ENCODE measurements around the gene SLC26A11.
"Not testable (repeated sequence)": the region's sequence is repeated elsewhere in the genome, so short reads cannot be mapped to it uniquely, and the experiment has no call there.

The SLC26A11 gene

DNA sequence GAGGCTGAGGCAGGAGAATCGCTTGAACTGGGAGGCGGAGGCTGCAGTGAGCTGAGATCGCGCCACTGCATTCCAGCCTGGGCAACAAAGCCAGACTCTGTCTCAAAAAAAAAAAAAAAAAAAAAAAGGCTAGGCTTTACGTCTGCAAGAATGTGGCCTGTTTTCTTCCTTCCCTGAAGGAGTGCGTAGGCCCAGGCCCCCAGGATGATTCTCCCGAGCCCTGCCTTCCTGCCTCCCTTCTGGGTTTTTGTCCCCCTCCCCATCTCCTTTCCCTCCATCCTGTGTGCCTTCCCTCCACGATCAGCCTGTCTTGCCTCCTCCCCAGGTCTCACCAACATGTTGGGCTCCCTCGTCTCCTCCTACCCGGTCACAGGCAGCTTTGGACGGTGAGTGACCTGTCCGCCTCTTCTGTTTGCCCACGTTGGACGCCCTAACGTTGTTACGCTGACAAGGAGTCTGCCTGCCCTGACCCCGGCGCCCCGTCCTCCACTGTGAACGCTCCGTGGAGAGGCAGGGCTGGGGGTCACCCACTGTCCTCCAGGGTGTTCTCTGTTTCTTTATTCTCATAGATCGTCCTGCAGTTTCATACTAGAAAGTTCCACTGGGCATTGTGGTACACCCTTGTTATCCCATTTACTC lies 24.8 kb downstream of the SLC26A11 start:
- DNase-seq (ENCODE audit: low read depth): no peak

DNA sequence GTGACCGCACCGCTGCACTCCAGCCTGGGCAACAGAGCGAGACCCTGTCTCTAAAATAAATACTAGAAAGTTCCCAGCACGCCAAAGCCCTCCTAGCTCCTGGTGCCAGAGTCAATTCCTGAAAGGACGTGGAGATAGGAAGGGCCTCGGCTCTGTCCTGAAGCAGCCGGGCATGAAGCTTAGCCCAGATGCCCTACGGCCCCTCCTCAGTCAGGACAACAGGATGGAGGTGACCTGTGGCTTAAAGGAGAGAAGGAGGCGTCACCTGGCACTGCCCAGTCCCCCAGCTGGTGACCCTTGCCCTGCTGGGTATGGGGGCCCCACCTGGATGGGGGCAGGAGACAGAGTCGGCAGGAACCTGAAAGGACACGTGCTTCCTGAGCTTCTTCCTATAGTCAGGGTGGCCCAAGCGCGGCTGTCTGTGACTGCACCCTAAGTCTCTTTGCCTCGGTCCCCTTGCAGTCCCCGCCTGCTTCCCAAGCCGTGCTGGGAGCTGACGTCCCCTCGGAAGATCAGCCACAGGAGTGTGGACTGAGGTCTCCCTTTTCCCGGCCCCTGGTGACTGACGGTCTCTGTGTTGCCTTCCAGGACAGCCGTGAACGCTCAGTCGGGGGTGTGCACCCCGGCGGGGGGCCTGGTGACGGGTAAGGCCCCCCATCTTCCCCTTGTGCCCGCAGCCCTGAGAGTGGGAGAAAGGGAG lies 25.5 kb downstream of the SLC26A11 start:
- no peak for DNase-seq (ENCODE audit: low read depth)

DNA sequence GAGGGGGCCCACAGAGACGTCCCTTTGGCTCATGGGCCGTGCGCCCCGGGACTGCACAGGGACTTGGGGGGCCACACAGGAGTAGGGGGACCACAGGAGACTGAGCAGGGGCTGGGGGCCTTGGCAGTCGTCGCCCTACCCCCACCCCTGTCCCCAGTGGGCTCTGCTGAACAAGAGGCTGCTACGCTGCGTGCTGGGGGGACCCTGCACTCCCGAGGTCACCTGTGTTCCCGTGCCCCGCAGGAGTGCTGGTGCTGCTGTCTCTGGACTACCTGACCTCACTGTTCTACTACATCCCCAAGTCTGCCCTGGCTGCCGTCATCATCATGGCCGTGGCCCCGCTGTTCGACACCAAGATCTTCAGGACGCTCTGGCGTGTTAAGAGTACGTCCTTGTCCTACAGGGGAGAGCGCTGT lies 26.0 kb downstream of the SLC26A11 start:
- DNase-seq (ENCODE audit: low read depth): no peak

DNA sequence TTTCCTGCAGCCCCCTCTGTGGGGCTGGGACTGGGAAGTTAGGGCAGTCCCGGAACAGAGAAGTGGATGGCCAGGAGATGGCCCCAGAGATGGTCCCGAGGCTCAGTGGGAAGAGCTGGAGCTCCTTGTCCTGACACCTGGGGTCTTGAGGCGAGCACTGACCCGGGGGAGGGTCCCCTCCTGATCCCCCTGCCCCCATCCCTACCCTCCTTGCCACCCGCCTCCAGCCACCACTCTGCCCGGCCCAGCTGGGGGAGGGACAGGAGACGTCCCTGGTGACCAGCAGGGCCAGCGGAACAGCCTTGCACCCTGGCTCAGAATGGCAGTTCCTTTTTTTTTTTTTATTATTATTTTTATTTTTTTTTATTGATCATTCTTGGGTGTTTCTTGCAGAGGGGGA lies 26.5 kb downstream of the SLC26A11 start:
- no peak for DNase-seq (ENCODE audit: low read depth)

DNA sequence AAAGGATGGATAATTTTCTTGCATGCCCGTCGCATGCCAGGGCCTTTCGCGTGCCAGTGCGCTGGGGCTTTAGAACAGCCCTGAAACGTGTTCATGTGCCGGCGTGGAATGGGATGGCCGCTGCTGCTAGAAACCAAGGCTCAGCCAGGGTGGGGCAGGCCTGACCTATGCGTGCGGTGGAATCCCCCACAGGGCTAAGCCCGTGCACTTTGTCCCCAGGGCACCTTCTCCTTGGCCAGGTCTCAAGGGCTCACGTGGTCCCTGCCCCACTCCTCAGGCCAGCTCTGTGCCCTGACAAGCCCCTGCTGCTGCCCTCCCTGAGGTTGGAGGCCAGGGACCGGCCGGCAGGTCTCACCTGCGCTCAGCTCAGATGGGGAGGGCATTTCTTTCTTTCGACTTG lies 27.3 kb downstream of the SLC26A11 start:
- no peak for DNase-seq (ENCODE audit: low read depth)

DNA sequence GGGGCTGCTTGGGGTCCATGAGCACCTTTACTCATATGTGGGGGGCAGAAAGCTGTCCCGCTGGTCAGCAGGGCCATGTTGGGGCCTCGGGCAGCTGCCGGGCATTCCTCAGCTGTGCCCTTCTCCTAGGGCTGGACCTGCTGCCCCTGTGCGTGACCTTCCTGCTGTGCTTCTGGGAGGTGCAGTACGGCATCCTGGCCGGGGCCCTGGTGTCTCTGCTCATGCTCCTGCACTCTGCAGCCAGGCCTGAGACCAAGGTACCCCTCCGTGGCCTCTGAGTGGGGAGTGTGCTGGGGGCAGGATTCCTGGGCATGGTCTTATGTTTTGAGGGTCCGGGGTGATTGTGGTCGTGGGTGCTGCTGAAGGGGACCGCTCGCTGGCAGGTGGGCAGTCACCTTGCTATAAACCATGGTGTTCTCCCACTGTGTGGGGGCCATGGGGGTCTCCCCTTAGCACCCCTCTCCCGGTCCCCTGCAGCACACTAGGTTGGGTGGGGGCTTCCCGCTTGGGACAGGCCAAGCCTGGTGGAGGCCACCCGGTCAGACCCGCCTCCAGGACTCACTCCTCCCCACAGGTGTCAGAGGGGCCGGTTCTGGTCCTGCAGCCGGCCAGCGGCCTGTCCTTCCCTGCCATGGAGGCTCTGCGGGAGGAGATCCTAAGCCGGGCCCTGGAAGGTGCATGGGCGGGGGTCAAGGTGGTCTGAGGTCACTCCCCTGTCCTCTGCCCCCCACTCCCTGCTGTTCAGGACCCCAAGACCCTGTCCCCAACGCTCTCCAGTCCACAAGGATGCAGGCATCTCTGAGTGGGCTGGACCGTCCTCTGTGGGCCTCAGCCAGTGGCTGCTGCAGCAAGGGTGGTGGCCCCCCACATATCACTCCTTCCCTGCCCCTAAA lies 28.0 kb downstream of the SLC26A11 start:
- DNase-seq (ENCODE audit: low read depth): no peak

DNA sequence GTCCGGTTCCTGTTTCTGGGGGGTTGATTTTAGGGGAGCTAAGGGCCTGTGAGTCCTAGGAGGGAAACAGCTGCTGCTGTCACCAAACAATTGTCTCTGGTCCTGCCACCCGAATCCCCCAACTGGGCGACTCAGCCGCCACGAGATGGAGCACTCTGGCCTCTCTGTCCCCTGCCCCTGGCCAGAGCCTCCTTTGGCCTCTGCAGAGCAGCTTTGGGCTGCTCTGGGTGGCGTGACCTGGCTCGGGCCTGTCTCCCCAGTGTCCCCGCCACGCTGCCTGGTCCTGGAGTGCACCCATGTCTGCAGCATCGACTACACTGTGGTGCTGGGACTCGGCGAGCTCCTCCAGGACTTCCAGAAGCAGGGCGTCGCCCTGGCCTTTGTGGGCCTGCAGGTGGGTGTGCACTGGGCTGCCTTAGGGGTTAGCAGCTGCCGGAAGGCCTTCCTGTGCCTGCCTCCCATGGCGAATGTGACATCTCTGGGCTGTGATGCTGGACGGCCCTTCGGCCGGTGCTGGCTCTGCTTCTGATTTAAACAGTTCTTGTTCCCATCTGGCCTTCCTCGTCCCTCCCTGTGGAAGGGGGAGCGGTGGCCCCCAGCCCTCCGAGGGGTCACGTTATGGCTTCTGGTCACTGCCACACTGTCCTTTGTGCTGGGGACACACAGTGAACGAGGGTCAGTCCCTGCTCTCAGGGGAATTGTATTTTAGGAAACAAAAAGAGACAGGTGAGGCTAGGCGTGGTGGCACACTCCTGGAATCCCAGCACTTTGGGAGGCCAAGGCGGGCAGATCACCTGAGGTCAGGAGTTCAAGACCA lies 28.9 kb downstream of the SLC26A11 start:
- no peak for DNase-seq (ENCODE audit: low read depth)

DNA sequence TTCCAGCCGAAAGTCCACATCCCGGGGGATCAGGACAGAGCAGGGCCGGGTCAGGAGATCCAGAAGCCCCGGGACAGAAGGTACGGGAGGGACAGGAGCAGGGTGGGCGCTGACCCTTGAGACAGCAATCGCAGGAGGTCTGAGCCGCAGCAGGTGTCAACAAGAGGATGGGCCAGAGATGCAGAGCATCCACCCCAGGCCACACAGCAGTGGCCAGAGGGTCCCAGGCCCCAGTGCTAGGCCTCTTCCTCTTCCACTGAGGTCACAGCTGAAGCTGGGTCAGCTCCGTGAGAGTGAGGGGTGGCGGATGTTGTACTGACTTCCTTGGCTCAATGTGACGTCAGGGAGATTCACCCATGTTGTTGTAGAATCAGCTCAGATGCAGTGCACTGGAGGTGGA lies 31.7 kb downstream of the SLC26A11 start:
- no peak for DNase-seq (ENCODE audit: low read depth)

DNA sequence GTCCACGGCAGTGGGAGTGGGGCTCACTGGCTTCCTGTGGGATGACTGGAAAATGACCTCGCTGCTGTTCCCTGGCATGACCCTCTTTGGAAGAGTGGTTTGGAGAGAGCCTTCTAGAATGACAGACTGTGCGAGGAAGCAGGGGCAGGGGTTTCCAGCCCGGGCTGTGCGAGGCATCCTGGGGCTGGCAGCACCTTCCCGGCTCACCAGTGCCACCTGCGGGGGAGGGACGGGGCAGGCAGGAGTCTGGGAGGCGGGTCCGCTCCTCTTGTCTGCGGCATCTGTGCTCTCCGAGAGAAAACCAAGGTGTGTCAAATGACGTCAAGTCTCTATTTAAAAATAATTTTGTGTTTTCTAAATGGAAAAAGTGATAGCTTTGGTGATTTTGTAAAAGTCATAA lies 32.6 kb downstream of the SLC26A11 start:
- DNase-seq (ENCODE audit: low read depth): no peak

DNA sequence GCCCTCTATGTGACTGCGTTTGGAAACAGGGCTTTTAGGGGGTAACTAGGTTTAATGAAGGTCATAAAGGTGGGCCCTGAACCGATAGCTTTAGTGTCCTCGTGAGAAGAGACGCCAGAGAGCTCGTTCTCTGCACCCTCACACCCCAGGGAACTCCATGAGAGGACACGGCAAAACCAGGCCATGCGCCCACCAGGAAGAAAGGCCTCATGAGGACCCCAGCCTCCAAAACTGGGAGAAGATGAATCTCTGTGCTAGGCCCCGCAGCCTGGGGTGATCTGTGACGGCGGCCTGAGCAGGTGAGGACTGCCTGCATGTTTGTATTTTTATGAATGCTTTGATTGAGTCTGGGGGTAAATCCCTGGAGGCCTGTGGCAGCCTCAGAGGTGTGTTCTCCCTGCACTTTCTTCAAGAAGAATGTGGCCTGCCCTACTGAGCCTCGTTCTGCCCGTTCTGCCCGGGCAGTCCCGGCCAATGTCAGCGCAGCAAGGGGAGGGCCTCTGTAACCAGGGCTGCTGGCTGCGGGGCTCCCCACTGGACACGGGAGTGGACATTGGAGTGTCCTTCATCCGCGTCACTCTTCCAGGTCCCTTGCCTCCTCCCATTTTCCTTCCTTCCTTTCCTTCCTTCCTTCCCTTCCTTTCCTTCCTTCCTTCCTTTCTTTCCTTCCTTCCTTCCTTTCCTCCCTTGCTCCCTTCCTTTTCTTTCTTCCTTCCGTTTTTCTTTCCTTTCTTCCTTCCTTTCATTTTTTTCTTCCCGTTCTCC lies 33.6 kb downstream of the SLC26A11 start:
- no peak for DNase-seq (ENCODE audit: low read depth)

DNA sequence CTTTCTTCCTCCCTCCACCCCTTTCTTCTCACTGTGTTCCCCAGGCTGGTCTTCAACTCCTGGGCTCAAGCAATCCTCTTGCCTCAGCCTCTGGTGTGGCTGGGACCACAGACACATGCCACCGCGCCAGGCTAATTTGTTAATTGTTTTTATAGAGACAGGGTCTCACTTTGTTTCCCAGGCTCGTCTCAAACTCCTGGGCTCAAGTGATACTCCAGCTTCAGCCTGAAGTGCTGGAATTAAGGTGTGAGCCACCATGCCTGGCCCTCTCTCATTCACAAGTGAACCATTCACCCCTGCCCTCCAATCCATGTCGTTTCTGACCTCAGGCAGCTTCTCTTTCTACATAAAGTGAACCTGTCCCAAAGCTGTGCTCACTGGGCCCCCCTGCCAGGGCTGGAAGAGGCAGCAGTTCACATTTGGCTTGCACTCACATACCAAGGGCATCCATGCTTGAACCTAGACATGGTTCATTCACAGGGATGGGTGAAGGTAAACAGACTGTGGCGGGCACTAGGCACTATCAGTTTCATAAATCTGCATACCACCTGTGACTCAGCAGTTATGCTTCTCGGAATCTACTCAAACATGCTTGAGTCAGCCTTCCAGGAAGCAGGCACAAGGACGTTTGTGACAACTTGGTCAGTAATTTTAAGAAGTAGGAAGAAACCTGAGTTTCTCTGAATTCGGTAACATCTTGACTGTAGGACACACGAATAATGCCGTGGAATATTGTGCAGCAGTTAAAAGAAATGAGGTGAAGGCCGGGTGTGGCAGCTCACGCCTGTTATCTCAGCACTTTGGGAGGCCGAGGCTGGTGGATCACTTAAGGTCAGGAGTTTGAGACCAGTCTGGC lies 34.4 kb downstream of the SLC26A11 start:
- peak; percentile 59 for DNase-seq (ENCODE audit: low read depth)

DNA sequence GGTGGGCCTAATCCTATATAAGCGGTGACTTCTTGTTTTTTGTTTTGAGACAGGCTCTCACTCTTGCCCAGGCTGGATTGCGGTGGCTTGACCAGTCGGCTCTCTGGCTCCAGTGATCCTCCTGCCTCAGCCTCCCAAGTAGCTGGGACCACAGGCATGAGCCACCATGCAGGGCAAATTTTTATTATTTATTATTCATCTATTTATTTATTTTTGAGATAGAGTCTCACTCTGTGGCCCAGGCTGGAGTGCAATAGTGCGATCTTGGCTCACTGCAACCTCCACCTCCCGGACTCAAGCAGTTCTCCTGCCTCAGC lies 35.8 kb downstream of the SLC26A11 start:
- DNase-seq (ENCODE audit: low read depth): no peak

DNA sequence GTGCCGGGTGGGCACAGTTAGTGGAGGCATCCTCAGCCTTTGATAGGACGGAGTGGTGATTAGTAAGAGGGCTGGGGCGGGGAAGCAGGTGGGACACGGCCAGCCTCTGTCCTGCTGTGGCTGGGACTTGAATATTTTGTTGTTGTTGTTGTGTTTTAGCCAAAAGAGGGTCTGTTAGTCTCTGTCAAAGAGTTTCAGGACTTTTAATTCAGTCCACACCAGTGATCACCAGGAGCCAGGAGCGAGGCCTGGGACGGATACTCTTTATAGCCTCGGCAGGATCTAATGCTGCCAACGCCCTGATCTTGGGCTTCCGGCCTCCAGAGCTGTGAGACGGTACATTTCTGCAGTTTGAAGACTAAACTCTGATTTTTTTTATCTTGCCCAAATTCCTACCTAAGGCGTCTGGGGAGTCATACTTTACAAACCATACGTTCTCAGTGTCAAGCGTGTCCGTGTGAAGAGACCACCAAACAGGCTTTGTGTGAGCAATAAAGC lies 37.5 kb downstream of the SLC26A11 start:
- no peak for DNase-seq (ENCODE audit: low read depth)

DNA sequence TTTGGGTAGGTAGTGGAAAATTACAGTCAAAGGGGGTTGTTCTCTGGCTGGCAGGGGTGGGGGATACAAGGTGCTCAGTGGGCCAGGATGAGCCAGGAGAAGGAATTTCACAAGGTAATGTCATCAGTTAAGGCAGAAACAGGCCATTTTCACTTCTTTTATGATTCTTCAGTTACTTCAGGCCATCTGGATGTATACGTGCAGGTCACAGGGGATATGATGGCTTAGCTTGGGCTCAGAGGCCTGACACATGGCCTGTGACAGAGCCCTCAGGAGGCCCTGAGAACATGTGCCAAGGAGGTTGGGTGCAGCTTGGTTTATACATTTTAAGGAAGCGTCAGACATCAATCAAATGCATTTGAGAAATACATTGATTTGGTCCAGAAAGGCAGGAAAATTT lies 38.1 kb downstream of the SLC26A11 start:
- not testable (repeated sequence) for DNase-seq (ENCODE audit: low read depth)

DNA sequence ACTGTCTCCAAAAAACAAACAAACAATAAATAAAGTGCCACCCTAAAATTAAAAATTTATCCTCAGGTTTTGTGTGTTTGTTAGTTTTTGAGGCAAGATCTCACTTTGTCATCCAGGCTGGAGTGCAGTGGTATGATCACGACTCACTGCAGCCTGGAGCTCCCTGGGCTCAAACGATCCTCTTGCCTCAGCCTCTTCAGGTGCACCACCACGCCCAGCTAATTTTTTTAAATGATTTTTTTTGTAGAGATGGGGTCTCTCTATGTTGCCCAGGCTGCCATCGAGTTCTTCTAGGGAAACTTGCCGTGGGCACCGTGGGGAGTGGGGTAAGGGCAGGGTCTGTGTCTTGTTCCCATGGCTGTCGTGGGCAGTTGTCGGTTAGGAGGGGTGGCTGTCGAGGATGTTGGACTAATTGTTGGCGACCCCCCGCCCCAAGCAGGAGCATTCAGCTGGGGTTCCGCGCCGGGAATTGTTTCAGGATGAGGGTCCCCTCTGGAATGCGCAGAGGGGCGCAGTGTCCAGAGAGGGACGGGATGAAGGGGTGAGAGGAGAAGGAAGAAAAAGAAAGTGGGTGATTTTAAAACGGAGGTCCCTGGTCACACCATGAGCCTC lies 39.3 kb downstream of the SLC26A11 start:
- no peak for DNase-seq (ENCODE audit: low read depth)

DNA sequence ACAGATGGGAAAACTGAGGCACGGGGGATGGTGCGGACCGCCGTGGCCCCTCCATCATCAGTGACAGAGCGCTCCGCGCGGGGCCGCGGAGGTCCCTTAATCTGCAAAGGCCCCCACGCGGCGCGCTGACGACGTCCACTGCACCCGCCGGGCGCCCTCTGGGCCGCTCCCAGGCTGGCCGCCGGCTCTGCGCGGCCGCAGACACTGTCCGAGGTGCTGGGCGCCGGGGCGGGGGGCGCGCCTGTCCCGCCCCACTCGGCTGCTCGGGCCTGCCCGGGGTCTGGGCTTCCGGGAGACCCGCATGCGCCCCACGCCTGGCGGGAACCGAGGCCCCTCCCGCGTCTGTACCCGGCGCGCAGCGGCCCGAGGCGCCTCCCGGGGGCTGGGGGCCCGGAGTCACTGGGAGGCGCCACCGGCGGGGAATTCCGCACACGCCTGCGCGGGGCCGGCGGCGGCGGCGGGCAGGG lies 39.9 kb downstream of the SLC26A11 start:
- DNase-seq (ENCODE audit: low read depth): peak; percentile 73

DNA sequence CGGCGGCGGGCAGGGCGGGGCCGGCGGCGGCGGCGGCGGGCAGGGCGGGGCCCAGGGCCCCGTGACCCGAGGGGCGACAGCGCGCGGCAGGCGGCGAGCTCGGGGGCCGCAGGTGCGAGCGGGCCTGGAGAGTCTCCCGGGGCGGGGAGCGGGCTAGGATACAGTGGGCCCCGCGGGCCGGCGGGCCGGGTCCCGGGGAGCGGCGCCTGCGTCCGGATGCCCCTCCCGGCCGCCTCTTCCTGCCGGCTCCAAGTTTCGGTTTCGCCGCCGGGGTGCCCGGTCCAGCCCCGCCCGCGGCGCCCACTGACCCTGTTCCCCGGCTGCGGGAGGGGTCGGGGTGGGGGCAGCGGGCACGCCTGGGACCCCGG lies 40.5 kb downstream of the SLC26A11 start, which contains the start of gene RNF213:
Gene RNF213, plus strand, starts transcription at position 62 of the 368 bp plus-strand sequence. CDS start 2,830 bp downstream, outside the sequence.
- DNase-seq (ENCODE audit: low read depth): peak; percentile 46

DNA sequence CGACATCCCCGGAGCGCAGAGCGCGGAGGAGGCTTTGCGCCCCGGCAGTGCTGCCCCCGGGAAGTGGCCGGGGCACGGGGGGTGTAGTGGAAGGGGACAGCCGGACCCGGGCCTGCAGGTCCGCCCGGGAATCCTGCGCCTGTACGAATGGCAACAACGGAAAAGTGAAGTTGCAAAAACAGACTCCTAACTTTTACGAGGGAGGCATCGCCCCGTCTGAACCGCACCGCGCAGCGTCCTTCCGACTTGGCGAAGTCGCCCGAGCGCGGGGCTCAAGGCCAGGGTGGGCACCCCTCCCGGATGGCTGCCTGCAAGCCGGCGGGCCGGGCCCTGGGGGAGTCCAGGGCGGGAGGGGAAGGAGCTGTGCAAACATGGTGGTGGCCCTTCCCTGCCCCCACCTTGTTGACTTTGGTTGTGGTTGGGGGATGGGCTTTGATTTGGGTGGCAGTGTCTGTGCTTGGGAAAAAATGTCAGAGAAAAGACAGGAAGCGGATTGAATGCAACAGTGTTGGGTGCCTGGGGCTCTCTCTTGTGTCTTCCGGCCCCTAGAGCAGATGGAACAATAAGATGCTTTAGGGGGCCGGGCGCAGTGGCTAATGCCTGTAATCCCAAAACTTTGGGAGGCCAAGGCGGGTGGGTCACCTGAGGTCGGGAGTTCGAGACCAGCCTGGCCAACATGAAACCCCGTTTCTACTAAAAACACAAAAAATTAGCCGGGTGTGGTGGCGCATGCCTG lies 41.1 kb downstream of the SLC26A11 start:
- peak; percentile 59 for DNase-seq (ENCODE audit: low read depth)

DNA sequence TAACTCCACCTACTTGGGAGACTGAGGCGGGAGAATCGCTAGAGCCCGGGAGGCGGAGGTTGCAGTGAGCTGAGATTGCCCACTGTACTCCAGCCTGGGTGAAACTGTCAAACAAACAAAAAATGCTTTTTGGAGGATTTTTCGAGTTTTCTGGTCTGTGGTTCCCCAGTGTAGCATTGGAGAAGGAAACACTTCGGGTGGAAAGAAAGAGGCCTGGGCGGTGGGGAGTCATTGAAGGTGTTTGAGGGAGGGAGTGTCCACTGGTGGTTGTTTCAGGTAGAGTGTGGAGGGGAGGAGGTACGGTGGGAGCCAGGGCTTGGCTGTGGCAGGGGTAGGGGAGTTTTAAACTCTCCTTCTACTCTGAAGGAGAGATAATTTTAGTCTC lies 41.7 kb downstream of the SLC26A11 start:
- no peak for DNase-seq (ENCODE audit: low read depth)

Data from CMK (cell line).